NCI-H2029 (cell line): ENCODE results near the gene SLC12A3.
A peak's percentile ranks its signal among the peaks of the same experiment; 100 is the strongest.
"Not testable (repeated sequence)": the region's sequence is repeated elsewhere in the genome, so short reads cannot be mapped to it uniquely, and the experiment has no call there.

Source experiments
- DNase-seq: peaks from one replicate; lab custom pipeline; 2025; lab: John Stamatoyannopoulos, UW

The SLC12A3 gene

GRCh38 chr16:56921571-56921970 lies 56.6 kb downstream of the SLC12A3 start:
- DNase-seq, result no peak

GRCh38 chr16:56923481-56924091 lies 58.6 kb downstream of the SLC12A3 start:
- no peak for DNase-seq

GRCh38 chr16:56927471-56927870 lies 62.5 kb downstream of the SLC12A3 start:
- DNase-seq, result no peak

- DNase-seq, result no peak
Observed at GRCh38 chr16:56929639-56930038, 64.6 kb downstream of the SLC12A3 start.

GRCh38 chr16:56930486-56931270 lies 65.7 kb downstream of the SLC12A3 start:
- no peak for DNase-seq

GRCh38 chr16:56931271-56931891 lies 66.4 kb downstream of the SLC12A3 start:
- DNase-seq, result no peak

- DNase-seq, result peak; percentile 88
Observed at GRCh38 chr16:56931892-56932720, 67.1 kb downstream of the SLC12A3 start, which contains the start of gene HERPUD1. Gene HERPUD1 (plus strand): TSS chr16:56932142. CDS start chr16:56932245, 103 bp downstream.

- peak; percentile 33 for DNase-seq
Observed at GRCh38 chr16:56932721-56933619, 68.0 kb downstream of the SLC12A3 start.

GRCh38 chr16:56933828-56934598 lies 69.0 kb downstream of the SLC12A3 start:
- DNase-seq, result no peak

- not testable (repeated sequence) for DNase-seq
Observed at GRCh38 chr16:56934599-56935145, 69.7 kb downstream of the SLC12A3 start.

GRCh38 chr16:56935201-56935600 lies 70.2 kb downstream of the SLC12A3 start:
- DNase-seq, result no peak

- no peak for DNase-seq
Observed at GRCh38 chr16:56936491-56936890, 71.5 kb downstream of the SLC12A3 start.

GRCh38 chr16:56936950-56937349 lies 71.9 kb downstream of the SLC12A3 start:
- DNase-seq, result no peak

GRCh38 chr16:56938664-56939513 lies 73.9 kb downstream of the SLC12A3 start:
- DNase-seq, result no peak

GRCh38 chr16:56939801-56940200 lies 74.8 kb downstream of the SLC12A3 start:
- peak; percentile 8 for DNase-seq

- DNase-seq, result no peak
Observed at GRCh38 chr16:56941092-56941491, 76.1 kb downstream of the SLC12A3 start.

GRCh38 chr16:56941856-56942331 lies 76.9 kb downstream of the SLC12A3 start:
- DNase-seq, result no peak

GRCh38 chr16:56943761-56944375 lies 78.9 kb downstream of the SLC12A3 start:
- no peak for DNase-seq
